SH-SY5Y (cell line): ENCODE results near the gene MACC1.

Source experiments
- GATA2 ChIP-seq: IDR thresholded peaks from 2 replicates; pipeline ENCODE4 v1.6.1; 2011; ENCODE audit warnings: mild to moderate bottlenecking, low read depth, low read length
- GATA3 ChIP-seq: IDR thresholded peaks from 2 replicates; pipeline ENCODE4 v1.6.1; 2011; ENCODE audit warnings: low read depth, mild to moderate bottlenecking, low read length, moderate library complexity

DNA sequence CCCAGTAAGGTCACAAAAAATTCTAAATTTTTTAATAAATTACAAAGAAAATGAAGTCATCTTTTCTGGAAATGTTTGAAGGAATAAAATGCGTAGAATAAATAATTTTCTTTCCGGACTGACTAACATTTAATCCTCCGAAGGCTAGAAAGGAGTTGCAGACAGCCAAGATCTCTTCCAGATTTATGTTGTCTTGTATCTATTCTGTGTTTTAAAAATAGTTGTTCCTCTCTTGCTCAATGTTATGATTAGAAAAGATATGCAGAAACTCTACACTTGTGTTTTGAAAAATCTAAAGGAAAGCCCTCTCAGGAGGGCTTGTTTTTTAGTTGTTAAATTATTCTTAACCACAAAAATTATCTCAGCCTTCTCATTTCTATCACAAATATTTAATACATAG, 70.7 kb downstream of the MACC1 start:
- TF ChIP-seq GATA2: no peak
- no peak for TF ChIP-seq GATA3
